HepG2 (cell line): ENCODE measurements around the gene MED9. TPM values are rescaled to one million over a fixed set of nuclear protein-coding genes. Genes with fewer than 3 reads are reported as not detected.

Experiments
- AGO2 ChIP-seq: fragments of 200-400 bp; formaldehyde crosslinking; optimal IDR thresholded peaks from 2 replicates; pipeline ENCODE3; 2017; ENCODE audit warnings: mild to moderate bottlenecking, low read depth, low read length, moderate library complexity
- BCL6 ChIP-seq: IDR thresholded peaks from 2 replicates; pipeline ENCODE4 v1.6.1; 2016; ENCODE audit warnings: missing genetic modification reagents, missing compliant biosample characterization
- CREB1 ChIP-seq, 2 experiments: fragments of 450-650 bp in 1 of 2; IDR thresholded peaks; 2 replicates each; pipeline ENCODE4 v1.6.1; 2016 to 2017; ENCODE audit warnings: control low read depth in 1 of 2, mild to moderate bottlenecking in 1 of 2, missing compliant biosample characterization in 1 of 2, missing genetic modification characterization in 1 of 2
- ELF1 ChIP-seq: sonication (generic); formaldehyde crosslinking; IDR thresholded peaks from 2 replicates; pipeline ENCODE4 v1.4.0; 2020; ENCODE audit warnings: missing genetic modification reagents
- EP300 ChIP-seq, 3 experiments: sonication (generic) in 1 of 3; formaldehyde crosslinking in 1 of 3; IDR thresholded peaks; 2 replicates each; pipeline versions ENCODE4 v1.5.1 to v1.6.1; 2011 to 2020; ENCODE audit warnings: low read depth in 2 of 3, low read length in 2 of 3, borderline replicate concordance in 1 of 3, improper control_type of control experiment in 1 of 3, mild to moderate bottlenecking in 1 of 3, missing genetic modification reagents in 1 of 3, moderate library complexity in 1 of 3
- FOXM1 ChIP-seq: sonication (generic); formaldehyde crosslinking; IDR thresholded peaks from 2 replicates; pipeline ENCODE4 v1.5.0; 2020; ENCODE audit warnings: missing genetic modification reagents
- HOXA7 ChIP-seq: sonication (generic); formaldehyde crosslinking; IDR thresholded peaks from 2 replicates; pipeline ENCODE4 v1.8.1; 2022; ENCODE audit warnings: mild to moderate bottlenecking, missing genetic modification reagents, moderate library complexity
- HOXA9 ChIP-seq: sonication (generic); formaldehyde crosslinking; IDR thresholded peaks from 2 replicates; pipeline ENCODE4 v1.8.1; 2022; ENCODE audit warnings: missing genetic modification reagents, mild to moderate bottlenecking, moderate library complexity, borderline replicate concordance
- KDM3A ChIP-seq: IDR thresholded peaks from 2 replicates; pipeline ENCODE4 v1.6.1; 2018; ENCODE audit warnings: low read depth, missing compliant biosample characterization
- ONECUT2 ChIP-seq: sonication (generic); formaldehyde crosslinking; IDR thresholded peaks from 2 replicates; pipeline ENCODE4 v1.4.0; 2020; ENCODE audit warnings: missing genetic modification reagents
- SSRP1 ChIP-seq: IDR thresholded peaks from 2 replicates; pipeline ENCODE4 v1.6.1; 2016; ENCODE audit warnings: control low read depth
- SUZ12 ChIP-seq: fragments of 150-350 bp; IDR thresholded peaks from 2 replicates; pipeline ENCODE4 v1.6.1; 2014; ENCODE audit warnings: low read depth, low read length
- WIZ ChIP-seq: sonication (generic); formaldehyde crosslinking; IDR thresholded peaks from 2 replicates; pipeline ENCODE4 v1.5.1; 2020; ENCODE audit warnings: mild to moderate bottlenecking, missing genetic modification reagents
- ZNF441 ChIP-seq: sonication (generic); formaldehyde crosslinking; IDR thresholded peaks from 2 replicates; pipeline ENCODE4 v1.7.0; 2021; ENCODE audit warnings: missing genetic modification reagents, borderline replicate concordance
- ZNF775 ChIP-seq: sonication (generic); formaldehyde crosslinking; IDR thresholded peaks from 2 replicates; pipeline ENCODE4 v1.4.0; 2020; ENCODE audit warnings: missing genetic modification reagents, mild to moderate bottlenecking, moderate library complexity, borderline replicate concordance
- ZNF792 ChIP-seq: IDR thresholded peaks from 2 replicates; pipeline ENCODE4 v1.6.1; 2016
- polyA plus RNA-seq, 8 experiments: library from polyadenylated mRNA; depleted of rRNA in 3 of 8; stranded (reverse) in 7 of 8; unstranded in 1 of 8; fragments of >200 nt; fragmentation: Illumina TruSeq in 4 of 8; extraction: Trizol in 4 of 8; gene quantifications; 2 replicates each; pipeline versions ENCODE4 v1.2.1 to v1.2.3, GENCODE V29; 2011 to 2016; ENCODE audit warnings: low read depth in 4 of 8, missing spikeins in 1 of 8, mixed read lengths in 1 of 8; ENCODE audit not compliant: insufficient read depth in 1 of 8
- total RNA-seq, 5 experiments: library from RNA; depleted of rRNA; stranded (reverse); fragments of >200 nt; fragmentation: Illumina TruSeq; extraction: Trizol; gene quantifications; 2 replicates each; pipeline ENCODE4 v1.2.3, GENCODE V29; 2016; ENCODE audit warnings: low read depth in 1 of 5
- TF ChIP-seq, protein P1 (sequence below): sonication (generic); formaldehyde crosslinking; IDR thresholded peaks from 2 replicates; pipeline ENCODE4 v1.4.0; 2020; ENCODE audit warnings: mild to moderate bottlenecking, missing genetic modification reagents
- TF ChIP-seq, protein P2 (sequence below): sonication (generic); formaldehyde crosslinking; IDR thresholded peaks from 2 replicates; pipeline ENCODE4 v1.5.1; 2020; ENCODE audit warnings: mild to moderate bottlenecking, moderate library complexity, missing genetic modification reagents
- TF ChIP-seq, protein P3 (sequence below): sonication (generic); formaldehyde crosslinking; IDR thresholded peaks from 2 replicates; pipeline ENCODE4 v1.9.0; 2021; ENCODE audit warnings: missing genetic modification reagents, borderline replicate concordance

The MED9 gene
- total and polyA plus RNA-seq, 2 of the 13 experiments (the other 11 are each of a cell fraction or from before 2014, with no cell fraction given) = 11.9 to 15.1 TPM

DNA sequence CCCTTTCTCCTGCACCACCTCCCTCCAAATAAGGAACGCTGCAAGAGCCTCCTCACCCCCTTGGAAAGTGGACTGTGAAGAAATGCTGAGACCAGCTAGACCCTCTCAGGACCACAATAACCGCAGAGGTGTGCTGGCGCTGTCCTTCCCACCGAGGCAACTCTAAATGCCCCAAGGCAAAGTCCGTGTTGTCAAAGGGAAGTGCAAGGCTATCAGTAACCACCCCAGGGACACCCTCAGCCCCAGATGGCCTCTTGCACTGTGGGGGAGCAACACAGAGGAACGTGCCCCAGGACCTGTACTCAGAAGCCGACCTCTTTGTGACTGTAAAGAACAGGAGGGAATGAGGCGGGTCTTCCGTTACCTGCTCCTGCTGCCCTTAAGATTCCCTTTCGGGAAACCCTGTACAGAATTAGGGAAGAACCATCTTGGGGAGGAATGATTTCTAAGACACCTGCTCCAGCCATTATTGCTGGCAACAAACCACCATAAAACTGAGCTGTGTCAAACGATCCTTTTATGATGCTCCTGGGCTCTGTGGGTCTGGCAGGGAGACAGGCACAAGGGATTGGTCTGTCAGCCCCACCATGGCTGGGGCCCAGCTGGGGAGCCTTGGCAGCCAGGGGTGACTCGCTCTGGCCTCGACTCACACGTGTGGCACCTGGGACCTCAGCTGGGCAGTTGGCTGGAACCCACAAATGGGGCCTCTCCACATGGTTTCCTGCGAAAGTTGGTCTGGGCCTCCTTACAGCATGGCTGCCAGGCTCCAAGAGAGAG, 14.6 kb upstream of the MED9 start (continued):
- TF ChIP-seq, protein P1, sequence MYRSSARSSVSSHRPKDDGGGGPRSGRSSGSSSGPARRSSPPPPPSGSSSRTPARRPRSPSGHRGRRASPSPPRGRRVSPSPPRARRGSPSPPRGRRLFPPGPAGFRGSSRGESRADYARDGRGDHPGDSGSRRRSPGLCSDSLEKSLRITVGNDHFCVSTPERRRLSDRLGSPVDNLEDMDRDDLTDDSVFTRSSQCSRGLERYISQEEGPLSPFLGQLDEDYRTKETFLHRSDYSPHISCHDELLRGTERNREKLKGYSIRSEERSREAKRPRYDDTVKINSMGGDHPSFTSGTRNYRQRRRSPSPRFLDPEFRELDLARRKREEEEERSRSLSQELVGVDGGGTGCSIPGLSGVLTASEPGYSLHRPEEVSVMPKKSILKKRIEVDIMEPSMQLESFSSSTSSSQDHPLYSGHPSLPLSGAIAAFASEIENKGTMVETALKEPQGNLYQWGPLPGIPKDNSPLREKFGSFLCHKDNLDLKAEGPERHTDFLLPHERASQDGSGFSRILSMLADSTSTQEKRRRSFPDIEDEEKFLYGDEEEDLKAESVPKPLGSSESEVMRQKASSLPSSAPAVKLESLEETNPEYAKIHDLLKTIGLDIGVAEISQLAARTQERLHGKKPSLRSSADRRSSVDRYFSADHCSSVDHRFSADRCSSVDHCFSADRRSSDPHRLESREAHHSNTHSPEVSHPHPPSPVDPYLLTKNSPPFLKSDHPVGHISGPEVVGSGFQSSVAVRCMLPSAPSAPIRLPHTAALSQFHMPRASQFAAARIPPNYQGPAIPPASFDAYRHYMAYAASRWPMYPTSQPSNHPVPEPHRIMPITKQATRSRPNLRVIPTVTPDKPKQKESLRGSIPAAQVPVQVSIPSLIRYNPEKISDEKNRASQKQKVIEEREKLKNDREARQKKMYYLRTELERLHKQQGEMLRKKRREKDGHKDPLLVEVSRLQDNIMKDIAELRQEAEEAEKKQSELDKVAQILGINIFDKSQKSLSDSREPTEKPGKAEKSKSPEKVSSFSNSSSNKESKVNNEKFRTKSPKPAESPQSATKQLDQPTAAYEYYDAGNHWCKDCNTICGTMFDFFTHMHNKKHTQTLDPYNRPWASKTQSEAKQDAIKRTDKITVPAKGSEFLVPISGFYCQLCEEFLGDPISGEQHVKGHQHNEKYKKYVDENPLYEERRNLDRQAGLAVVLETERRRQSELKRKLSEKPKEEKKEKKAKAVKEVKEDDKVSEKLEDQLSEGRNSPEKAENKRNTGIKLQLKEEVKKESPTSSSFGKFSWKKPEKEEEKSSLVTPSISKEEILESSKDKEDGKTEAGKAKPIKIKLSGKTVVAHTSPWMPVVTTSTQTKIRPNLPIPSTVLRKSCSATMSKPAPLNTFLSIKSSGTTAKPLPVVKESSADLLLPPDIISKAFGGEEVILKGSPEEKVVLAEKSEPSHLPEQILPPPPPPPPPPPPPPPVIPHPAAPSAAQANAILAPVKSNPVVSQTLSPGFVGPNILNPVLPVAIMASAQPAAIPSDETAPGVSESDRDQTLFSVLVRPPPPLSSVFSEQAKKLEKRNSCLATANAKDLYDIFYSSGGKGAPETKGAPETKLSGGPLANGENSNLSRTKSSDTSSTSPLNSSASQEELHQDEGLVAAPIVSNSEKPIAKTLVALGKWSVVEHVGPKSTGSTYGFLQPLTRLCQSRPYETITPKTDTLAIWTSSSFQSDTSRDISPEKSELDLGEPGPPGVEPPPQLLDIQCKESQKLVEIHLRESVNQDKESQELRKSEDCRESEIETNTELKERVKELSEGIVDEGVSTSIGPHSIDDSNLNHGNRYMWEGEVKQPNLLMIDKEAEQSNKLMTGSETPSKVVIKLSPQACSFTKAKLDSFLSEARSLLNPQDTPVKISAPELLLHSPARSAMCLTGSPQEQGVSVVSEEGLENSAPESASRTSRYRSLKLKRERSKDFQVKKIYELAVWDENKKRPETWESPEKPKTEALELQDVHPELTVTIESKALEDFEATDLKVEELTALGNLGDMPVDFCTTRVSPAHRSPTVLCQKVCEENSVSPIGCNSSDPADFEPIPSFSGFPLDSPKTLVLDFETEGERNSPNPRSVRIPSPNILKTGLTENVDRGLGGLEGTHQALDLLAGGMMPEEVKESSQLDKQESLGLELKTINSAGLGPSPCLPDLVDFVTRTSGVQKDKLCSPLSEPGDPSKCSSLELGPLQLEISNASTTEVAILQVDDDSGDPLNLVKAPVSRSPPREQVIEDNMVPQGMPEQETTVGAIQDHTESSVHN (CRISPR knock-in tag) = no peak
- TF ChIP-seq WIZ (CRISPR knock-in tag) (no peak), CREB1 (IDR thresholded peaks at IDR 0.05) (no peak), CREB1 (CRISPR knock-in tag; IDR thresholded peaks at IDR 0.05) (0 out of 2 replicates have a peak, but pooled peaks have one; percentile 32), ELF1 (no peak), ZNF441 (CRISPR knock-in tag) (no peak), AGO2 (no peak), EP300 (IDR thresholded peaks at IDR 0.05; ENCODE audit: low read depth in 2 of 2, low read length in 2 of 2) (peak in 1 of 2 experiments; percentile 76; a peak in 2 of 4 replicates), EP300 (CRISPR knock-in tag; IDR thresholded peaks at IDR 0.05; ENCODE audit: borderline replicate concordance) (peak; percentile 46), ONECUT2 (CRISPR knock-in tag) (no peak), HOXA9 (no peak), ZNF775 (no peak), FOXM1 (CRISPR knock-in tag) (no peak), ZNF792 (CRISPR knock-in tag) (peak; percentile 21; the same call in 1 of the 2 replicates), KDM3A (CRISPR knock-in tag) (no peak), HOXA7 (CRISPR knock-in tag) (no peak), SSRP1 (CRISPR knock-in tag) (no peak), BCL6 (CRISPR knock-in tag) (peak; percentile 64), SUZ12 (no peak)
- TF ChIP-seq, protein P2, sequence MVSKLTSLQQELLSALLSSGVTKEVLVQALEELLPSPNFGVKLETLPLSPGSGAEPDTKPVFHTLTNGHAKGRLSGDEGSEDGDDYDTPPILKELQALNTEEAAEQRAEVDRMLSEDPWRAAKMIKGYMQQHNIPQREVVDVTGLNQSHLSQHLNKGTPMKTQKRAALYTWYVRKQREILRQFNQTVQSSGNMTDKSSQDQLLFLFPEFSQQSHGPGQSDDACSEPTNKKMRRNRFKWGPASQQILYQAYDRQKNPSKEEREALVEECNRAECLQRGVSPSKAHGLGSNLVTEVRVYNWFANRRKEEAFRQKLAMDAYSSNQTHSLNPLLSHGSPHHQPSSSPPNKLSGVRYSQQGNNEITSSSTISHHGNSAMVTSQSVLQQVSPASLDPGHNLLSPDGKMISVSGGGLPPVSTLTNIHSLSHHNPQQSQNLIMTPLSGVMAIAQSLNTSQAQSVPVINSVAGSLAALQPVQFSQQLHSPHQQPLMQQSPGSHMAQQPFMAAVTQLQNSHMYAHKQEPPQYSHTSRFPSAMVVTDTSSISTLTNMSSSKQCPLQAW (CRISPR knock-in tag) = peak; percentile 91
- TF ChIP-seq, protein P3, sequence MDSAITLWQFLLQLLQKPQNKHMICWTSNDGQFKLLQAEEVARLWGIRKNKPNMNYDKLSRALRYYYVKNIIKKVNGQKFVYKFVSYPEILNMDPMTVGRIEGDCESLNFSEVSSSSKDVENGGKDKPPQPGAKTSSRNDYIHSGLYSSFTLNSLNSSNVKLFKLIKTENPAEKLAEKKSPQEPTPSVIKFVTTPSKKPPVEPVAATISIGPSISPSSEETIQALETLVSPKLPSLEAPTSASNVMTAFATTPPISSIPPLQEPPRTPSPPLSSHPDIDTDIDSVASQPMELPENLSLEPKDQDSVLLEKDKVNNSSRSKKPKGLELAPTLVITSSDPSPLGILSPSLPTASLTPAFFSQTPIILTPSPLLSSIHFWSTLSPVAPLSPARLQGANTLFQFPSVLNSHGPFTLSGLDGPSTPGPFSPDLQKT (CRISPR knock-in tag) = no peak
